AG08395 (cell line): ENCODE data around the gene CDH18.
"Not testable (repeated sequence)": the region's sequence is repeated elsewhere in the genome, so short reads cannot be mapped to it uniquely, and the experiment has no call there.

Experiments
- DNase-seq: peaks from one replicate; pipeline ENCODE4 v3.0.0; 2012; ENCODE audit warnings: mixed read lengths, low spot score

The CDH18 gene

GRCh38 chr5:19859020-19859419, 129.0 kb downstream of the CDH18 start:
- no peak for DNase-seq

GRCh38 chr5:19855931-19856330, 132.1 kb downstream of the CDH18 start:
- DNase-seq: no peak

GRCh38 chr5:19855453-19855852, 132.5 kb downstream of the CDH18 start:
- DNase-seq: no peak

GRCh38 chr5:19855031-19855430, 133.0 kb downstream of the CDH18 start:
- DNase-seq: no peak

- DNase-seq: no peak
These were observed 134.3 kb downstream of the CDH18 start for GRCh38 chr5:19853616-19854240.

GRCh38 chr5:19837536-19838174, 150.3 kb downstream of the CDH18 start:
- no peak for DNase-seq

- no peak for DNase-seq
These were observed 152.6 kb downstream of the CDH18 start for GRCh38 chr5:19835442-19835841.

- not testable (repeated sequence) for DNase-seq
These were observed 175.3 kb downstream of the CDH18 start for GRCh38 chr5:19812720-19813119.

- no peak for DNase-seq
These were observed 181.2 kb downstream of the CDH18 start for GRCh38 chr5:19806756-19807155.

GRCh38 chr5:19802686-19803085, 185.3 kb downstream of the CDH18 start:
- no peak for DNase-seq

GRCh38 chr5:19795218-19795617, 192.8 kb downstream of the CDH18 start:
- DNase-seq: no peak

GRCh38 chr5:19790829-19791466, 197.1 kb downstream of the CDH18 start:
- no peak for DNase-seq

- no peak for DNase-seq
These were observed 205.4 kb downstream of the CDH18 start for GRCh38 chr5:19782566-19782965.

- DNase-seq: no peak
These were observed 210.6 kb downstream of the CDH18 start for GRCh38 chr5:19777363-19777762.

- not testable (repeated sequence) for DNase-seq
These were observed 211.1 kb downstream of the CDH18 start for GRCh38 chr5:19776886-19777285.

GRCh38 chr5:19771174-19771835, 216.7 kb downstream of the CDH18 start:
- no peak for DNase-seq

GRCh38 chr5:19770396-19770795, 217.6 kb downstream of the CDH18 start:
- DNase-seq: no peak

GRCh38 chr5:19767987-19768386, 220.0 kb downstream of the CDH18 start:
- no peak for DNase-seq

- no peak for DNase-seq
These were observed 234.4 kb downstream of the CDH18 start for GRCh38 chr5:19753579-19753978.

- no peak for DNase-seq
These were observed 236.7 kb downstream of the CDH18 start for GRCh38 chr5:19751326-19751725.

- no peak for DNase-seq
These were observed 242.8 kb downstream of the CDH18 start for GRCh38 chr5:19745247-19745646.

- DNase-seq: no peak
These were observed 248.3 kb downstream of the CDH18 start for GRCh38 chr5:19739671-19740070.

GRCh38 chr5:19734776-19735175, 253.2 kb downstream of the CDH18 start:
- no peak for DNase-seq
